Choroid plexus epithelial cell (primary cell): ENCODE data around the gene SAMD11.

Source experiments
- DNase-seq: peaks from one replicate; pipeline ENCODE4 v3.0.0-alpha.2; 2010; ENCODE audit warnings: low read depth
- H3K4me3 ChIP-seq: 2 replicates; pipeline ENCODE4 v1.5.1; 2011; ENCODE audit warnings: low read depth, mild to moderate bottlenecking, control low read depth, low read length, moderate library complexity
- CTCF ChIP-seq: conservative IDR thresholded peaks from 2 replicates; pipeline ENCODE4 v1.5.1; 2011; ENCODE audit warnings: low read depth, mild to moderate bottlenecking, control low read depth, inconsistent platforms, low read length, moderate library complexity

SAMD11 gene

GRCh38 chr1:961132-961669 lies 37.5 kb downstream of the SAMD11 start:
- no peak for DNase-seq
- no peak for TF ChIP-seq CTCF
- H3K4me3 ChIP-seq, result peak overlapping the region; percentile 66

- no peak overlapping the region for H3K4me3 ChIP-seq
- no peak for TF ChIP-seq CTCF
- DNase-seq, result no peak
Observed at GRCh38 chr1:962381-963300, 38.9 kb downstream of the SAMD11 start.

- no peak for TF ChIP-seq CTCF
- no peak for DNase-seq
- H3K4me3 ChIP-seq, result no peak overlapping the region
Observed at GRCh38 chr1:963301-963651, 39.6 kb downstream of the SAMD11 start.

GRCh38 chr1:963746-964525 lies 40.2 kb downstream of the SAMD11 start:
- no peak overlapping the region for H3K4me3 ChIP-seq
- DNase-seq, result no peak
- TF ChIP-seq CTCF, result no peak

GRCh38 chr1:964691-965525 lies 41.2 kb downstream of the SAMD11 start:
- no peak for TF ChIP-seq CTCF
- H3K4me3 ChIP-seq, result no peak overlapping the region
- DNase-seq, result no peak

- TF ChIP-seq CTCF, result no peak
- no peak for DNase-seq
- no peak overlapping the region for H3K4me3 ChIP-seq
Observed at GRCh38 chr1:965526-966134, 41.9 kb downstream of the SAMD11 start.
